Measurements from ENCODE around the gene BCKDK. TPM values are rescaled to one million over a fixed set of nuclear protein-coding genes. Genes with fewer than 3 reads are reported as not detected.
"Not testable (repeated sequence)": the region's sequence is repeated elsewhere in the genome, so short reads cannot be mapped to it uniquely, and the experiment has no call there.

Gene BCKDK
- polyA plus RNA-seq, 3 donors, result 76.5 to 93.5 (median 90.8) TPM

DNA sequence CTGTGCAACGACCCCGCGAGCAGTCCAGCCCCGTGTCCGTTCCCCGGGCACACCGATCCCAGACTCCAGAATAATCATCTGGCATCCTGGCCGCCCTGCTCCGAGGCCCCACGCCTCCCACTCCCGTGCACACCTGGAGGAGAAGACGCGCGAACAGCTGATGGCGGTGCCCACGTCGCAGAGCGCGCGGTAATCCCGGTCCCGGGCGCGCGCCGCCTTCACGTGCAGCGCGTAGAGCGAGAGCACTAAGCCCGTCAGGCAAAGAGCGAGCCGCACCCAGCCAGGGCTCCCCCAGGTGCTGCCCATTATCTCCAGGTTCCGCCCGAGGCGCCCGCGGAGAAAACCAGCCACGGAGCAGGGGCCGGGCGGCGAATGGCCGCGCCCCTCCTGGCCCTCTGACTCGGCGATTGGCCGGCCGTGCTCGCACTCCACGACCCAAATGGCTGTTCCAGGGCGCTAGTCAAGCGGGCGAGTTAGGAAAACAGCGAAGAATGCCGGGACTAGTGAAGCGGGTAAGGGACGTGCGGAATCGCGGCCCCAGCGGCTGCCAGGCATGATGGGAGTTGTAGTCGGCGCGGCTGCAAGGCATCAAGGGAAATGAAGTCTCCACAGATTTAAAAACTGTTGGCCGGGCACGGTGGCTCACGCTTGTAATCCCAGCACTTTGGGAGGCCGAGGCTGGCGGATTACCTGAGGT is 13.6 kb upstream of the BCKDK start, which contains the start of gene VKORC1:
VKORC1 (minus strand) TSS at position 374 of the 697 bp plus-strand sequence; CDS start at position 306, 68 bp downstream.
- TF ChIP-seq, protein P1, sequence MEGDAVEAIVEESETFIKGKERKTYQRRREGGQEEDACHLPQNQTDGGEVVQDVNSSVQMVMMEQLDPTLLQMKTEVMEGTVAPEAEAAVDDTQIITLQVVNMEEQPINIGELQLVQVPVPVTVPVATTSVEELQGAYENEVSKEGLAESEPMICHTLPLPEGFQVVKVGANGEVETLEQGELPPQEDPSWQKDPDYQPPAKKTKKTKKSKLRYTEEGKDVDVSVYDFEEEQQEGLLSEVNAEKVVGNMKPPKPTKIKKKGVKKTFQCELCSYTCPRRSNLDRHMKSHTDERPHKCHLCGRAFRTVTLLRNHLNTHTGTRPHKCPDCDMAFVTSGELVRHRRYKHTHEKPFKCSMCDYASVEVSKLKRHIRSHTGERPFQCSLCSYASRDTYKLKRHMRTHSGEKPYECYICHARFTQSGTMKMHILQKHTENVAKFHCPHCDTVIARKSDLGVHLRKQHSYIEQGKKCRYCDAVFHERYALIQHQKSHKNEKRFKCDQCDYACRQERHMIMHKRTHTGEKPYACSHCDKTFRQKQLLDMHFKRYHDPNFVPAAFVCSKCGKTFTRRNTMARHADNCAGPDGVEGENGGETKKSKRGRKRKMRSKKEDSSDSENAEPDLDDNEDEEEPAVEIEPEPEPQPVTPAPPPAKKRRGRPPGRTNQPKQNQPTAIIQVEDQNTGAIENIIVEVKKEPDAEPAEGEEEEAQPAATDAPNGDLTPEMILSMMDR (IDR thresholded peaks at IDR 0.05), result no peak
- Histone ChIP-seq H3K9ac (ENCODE audit: insufficient read depth, low read length, poor library complexity, severe bottlenecking) (peak within 1 kb of the TSS; percentile 75), H3K27ac (ENCODE audit: low read depth in 1 of 2, low read length in 2 of 2) (peak within 1 kb of the TSS; percentile 52 to 74), H3K9me3 (replicated peaks in 1 of 2; ENCODE audit: control insufficient read depth in 1 of 2, insufficient read depth in 1 of 2, low read length in 2 of 2) (peaks cover 0 to under 1% of the 10 kb centered on the region in 2 donors), H4K20me1 (ENCODE audit: insufficient read depth, low read length) (peaks cover 4% of the 10 kb centered on the region), H3K79me2 (ENCODE audit: insufficient read depth, low read length) (peaks cover 24% of the 10 kb centered on the region), H2AFZ (ENCODE audit: insufficient read depth, low read depth, low read length, poor library complexity, severe bottlenecking) (peak within 1 kb of the TSS; percentile 96), H3K4me1 (ENCODE audit: control insufficient read depth in 1 of 2, insufficient read depth in 2 of 2, low read length in 2 of 2) (peaks cover 25 to 29% of the 10 kb centered on the region in 2 donors), H3K27me3 (ENCODE audit: control insufficient read depth in 2 of 2, insufficient read depth in 2 of 2, low read length in 2 of 2) (no peaks in the 10 kb centered on the region), H3K4me2 (replicated peaks; ENCODE audit: extremely low read depth, low read length, poor library complexity, severe bottlenecking) (peak within 1 kb of the TSS; percentile 99), H3K36me3 (replicated peaks in 1 of 2; ENCODE audit: control insufficient read depth in 1 of 2, insufficient read depth in 2 of 2, low read length in 2 of 2) (peaks cover 11 to 17% of the 10 kb centered on the region in 2 donors), H3K4me3 (replicated peaks in 1 of 3; ENCODE audit: low read depth in 2 of 3, low read length in 3 of 3) (peak within 1 kb of the TSS; percentile 49 to 92 (median 92))
- Mint-ChIP-seq H3K27me3 (ENCODE audit: low read depth in 3 of 3) (peaks cover 0 to 4% (median 1%) of the 10 kb centered on the region in 3 donors), H3K27ac (peak within 1 kb of the TSS; percentile 66 to 92 (median 86)), H3K4me1 (peaks cover 21% of the 10 kb centered on the region), H3K9me3 (peaks cover 0 to 3% (median 1%) of the 10 kb centered on the region in 7 donors), H3K36me3 (peaks cover 18 to 23% of the 10 kb centered on the region in 2 donors), H3K4me3 (peak within 1 kb of the TSS; percentile 89 to 98)
- WGBS (ENCODE audit: insufficient coverage), result under 1% methylated on average over 69 of the region's 69 CpGs
- peak; percentile 92 to 94 (median 93) for DNase-seq
- intact Hi-C loops (cut with micrococcal nuclease), result loop anchor here (1.0 to 10.0 kb wide), 7 partner anchors 20 to 140 kb away; partner anchors contain the start of genes HSD3B7 (in 2 of the 2), ZNF646 (in 2 of the 2), ZNF668 (in 2 of the 2) and SETD1A (in 1 of the 2)

DNA sequence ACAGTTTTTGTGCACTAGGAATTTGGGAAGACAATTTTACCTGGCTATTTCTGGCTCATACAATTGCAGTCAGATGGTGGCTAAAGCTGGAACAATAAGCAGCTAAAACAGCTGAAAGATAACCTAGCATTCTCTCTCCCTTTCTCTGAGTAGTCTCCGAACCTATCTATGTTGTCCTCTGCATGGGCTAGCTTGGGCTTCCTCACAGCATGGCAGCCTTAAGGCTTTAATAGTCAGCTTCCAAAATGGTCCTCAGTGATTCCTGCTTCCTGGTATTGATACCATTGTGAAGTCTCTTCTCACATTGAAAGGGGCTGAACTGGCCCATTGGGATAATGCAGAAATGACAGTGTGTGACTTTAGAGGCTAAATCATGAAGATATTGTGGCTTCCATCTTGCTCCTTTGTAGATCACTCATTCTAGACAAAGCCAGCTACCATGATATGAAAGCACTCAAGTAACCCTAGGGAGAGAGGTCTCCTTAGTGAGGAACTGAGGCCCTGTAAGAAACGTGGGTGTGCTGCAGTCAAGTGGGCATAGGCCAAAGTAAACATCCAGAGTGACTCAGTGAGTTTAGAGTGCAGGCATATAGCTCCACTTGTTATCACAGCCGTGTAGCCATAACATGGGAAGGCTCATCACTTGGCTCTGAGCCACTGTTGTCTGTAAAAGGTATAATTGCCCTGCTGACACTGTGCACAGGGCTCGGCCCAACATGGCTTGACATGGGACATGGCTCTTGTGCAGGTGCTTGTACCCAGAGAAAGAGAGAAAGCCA is 8.1 kb upstream of the BCKDK start:
- peaks cover 2 to 10% (median 4%) of the 10 kb centered on the region in 7 donors for H3K9me3 Mint-ChIP-seq
- H3K4me2 ChIP-seq (replicated peaks; ENCODE audit: extremely low read depth, low read length, poor library complexity, severe bottlenecking), result no peak overlapping the region
- no peak for DNase-seq
- TF ChIP-seq, protein P1 (IDR thresholded peaks at IDR 0.05), result no peak
- WGBS (ENCODE audit: insufficient coverage), result 88% methylated on average over 4 of the region's 4 CpGs
- intact Hi-C loops (cut with micrococcal nuclease), result loop anchor here in 1 of 2 donors (10.0 kb wide), 2 partner anchors 45 to 145 kb away; partner anchors contain the start of gene SETD1A
- H3K4me1 Mint-ChIP-seq, result peaks cover 8% of the 10 kb centered on the region
- peaks cover 9 to 12% of the 10 kb centered on the region in 2 donors for H3K4me1 ChIP-seq (ENCODE audit: control insufficient read depth in 1 of 2, insufficient read depth in 2 of 2, low read length in 2 of 2)
- H3K27ac Mint-ChIP-seq, result no peak overlapping the region
- H3K27ac ChIP-seq (ENCODE audit: low read depth in 1 of 2, low read length in 2 of 2), result no peak overlapping the region
- no peak overlapping the region for H3K4me3 ChIP-seq (replicated peaks in 1 of 3; ENCODE audit: low read depth in 2 of 3, low read length in 3 of 3)
- no peaks in the 10 kb centered on the region for H3K79me2 ChIP-seq (ENCODE audit: insufficient read depth, low read length)
- peaks cover 0 to 5% of the 10 kb centered on the region in 2 donors for H3K9me3 ChIP-seq (replicated peaks in 1 of 2; ENCODE audit: control insufficient read depth in 1 of 2, insufficient read depth in 1 of 2, low read length in 2 of 2)
- H3K4me3 Mint-ChIP-seq, result no peak overlapping the region
- H3K27me3 Mint-ChIP-seq (ENCODE audit: low read depth in 3 of 3), result peaks cover 1 to 5% (median 2%) of the 10 kb centered on the region in 3 donors
- no peaks in the 10 kb centered on the region for H3K36me3 Mint-ChIP-seq
- H4K20me1 ChIP-seq (ENCODE audit: insufficient read depth, low read length), result no peaks in the 10 kb centered on the region
- H2AFZ ChIP-seq (ENCODE audit: insufficient read depth, low read depth, low read length, poor library complexity, severe bottlenecking), result no peak overlapping the region
- no peak overlapping the region for H3K9ac ChIP-seq (ENCODE audit: insufficient read depth, low read length, poor library complexity, severe bottlenecking)
- H3K27me3 ChIP-seq (ENCODE audit: control insufficient read depth in 2 of 2, insufficient read depth in 2 of 2, low read length in 2 of 2), result no peaks in the 10 kb centered on the region
- H3K36me3 ChIP-seq (replicated peaks in 1 of 2; ENCODE audit: control insufficient read depth in 1 of 2, insufficient read depth in 2 of 2, low read length in 2 of 2), result no peaks in the 10 kb centered on the region

DNA sequence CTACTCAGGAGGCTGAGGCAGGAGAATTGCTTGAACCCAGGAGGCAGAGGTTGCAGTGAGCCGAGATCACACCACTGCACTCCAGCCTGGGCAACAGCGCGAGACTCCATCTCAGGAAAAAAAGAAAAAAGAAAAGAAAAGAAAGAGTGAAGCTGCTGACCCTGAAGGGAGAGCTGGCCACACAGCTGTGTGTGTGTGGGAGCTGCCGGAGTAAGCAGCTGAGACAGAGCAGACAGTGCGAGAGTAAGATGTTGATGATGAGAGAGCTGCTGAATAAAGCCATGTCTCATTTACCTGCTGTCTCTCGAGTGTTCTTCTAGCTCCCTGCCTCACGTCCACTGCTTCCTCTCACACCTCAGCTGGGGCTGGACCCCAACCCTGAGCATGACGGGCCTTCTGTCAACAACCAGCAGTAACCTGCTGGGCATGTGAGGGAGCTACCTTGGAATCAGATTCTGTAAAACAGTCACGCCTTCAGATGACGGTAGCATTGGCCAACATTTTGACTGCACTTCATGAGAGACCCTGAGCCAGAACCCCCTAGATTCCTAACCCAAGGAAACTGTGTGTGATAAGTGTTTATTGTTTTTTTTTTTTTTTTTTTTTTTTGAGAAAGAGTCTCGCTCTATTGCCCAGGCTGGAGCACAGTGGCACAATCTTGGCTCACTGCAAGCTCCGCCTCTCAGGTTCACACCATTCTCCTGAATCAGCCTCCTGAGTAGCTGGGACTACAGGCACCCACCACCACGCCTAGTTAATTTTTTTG is 7.1 kb upstream of the BCKDK start:
- H3K9ac ChIP-seq (ENCODE audit: insufficient read depth, low read length, poor library complexity, severe bottlenecking); H3K4me3 ChIP-seq (replicated peaks in 1 of 3; ENCODE audit: low read depth in 2 of 3, low read length in 3 of 3); H3K4me3 Mint-ChIP-seq; DNase-seq; H3K9me3 ChIP-seq (replicated peaks in 1 of 2; ENCODE audit: control insufficient read depth in 1 of 2, insufficient read depth in 1 of 2, low read length in 2 of 2); H4K20me1 ChIP-seq (ENCODE audit: insufficient read depth, low read length); H3K36me3 Mint-ChIP-seq; H3K27me3 ChIP-seq (ENCODE audit: control insufficient read depth in 2 of 2, insufficient read depth in 2 of 2, low read length in 2 of 2); intact Hi-C loops (cut with micrococcal nuclease); H3K27me3 Mint-ChIP-seq (ENCODE audit: low read depth in 3 of 3); H3K9me3 Mint-ChIP-seq; H3K79me2 ChIP-seq (ENCODE audit: insufficient read depth, low read length); H3K4me1 Mint-ChIP-seq; H2AFZ ChIP-seq (ENCODE audit: insufficient read depth, low read depth, low read length, poor library complexity, severe bottlenecking); H3K36me3 ChIP-seq (replicated peaks in 1 of 2; ENCODE audit: control insufficient read depth in 1 of 2, insufficient read depth in 2 of 2, low read length in 2 of 2); H3K27ac Mint-ChIP-seq; H3K4me2 ChIP-seq (replicated peaks; ENCODE audit: extremely low read depth, low read length, poor library complexity, severe bottlenecking); H3K27ac ChIP-seq (ENCODE audit: low read depth in 1 of 2, low read length in 2 of 2); H3K4me1 ChIP-seq (ENCODE audit: control insufficient read depth in 1 of 2, insufficient read depth in 2 of 2, low read length in 2 of 2): not testable (repeated sequence)
- WGBS (ENCODE audit: insufficient coverage), result 99% methylated on average over 8 of the region's 13 CpGs

Measured in CD14-positive monocyte (primary cell).